Liver (tissue), 9 donors: ENCODE measurements around the gene EXD3. TPM values are rescaled to one million over a fixed set of nuclear protein-coding genes. Genes with fewer than 3 reads are reported as not detected.

ENCODE experiments used
- DNase-seq: peaks from one replicate; pipeline ENCODE4 v3.0.0-alpha.2; 2017; ENCODE audit warnings: low spot score
- H3K27ac ChIP-seq, 2 donors: one replicate each; pipeline ENCODE4 v1.7.0; 2013; ENCODE audit warnings: inconsistent platforms in 2 of 2, low read length in 2 of 2, control low read depth in 1 of 2, low read depth in 1 of 2, mild to moderate bottlenecking in 1 of 2
- H3K27me3 ChIP-seq, 4 donors: one replicate each; pipeline versions ENCODE4 v1.6.1 to v1.7.0; 2013; ENCODE audit warnings: low read length in 3 of 4, inconsistent platforms in 1 of 4, mild to moderate bottlenecking in 1 of 4, moderate library complexity in 1 of 4; ENCODE audit not compliant: control insufficient read depth in 4 of 4, insufficient read depth in 4 of 4
- H3K36me3 ChIP-seq, 4 donors: one replicate each; pipeline versions ENCODE4 v1.6.1 to v1.7.0; 2013; ENCODE audit warnings: low read length in 3 of 4, mild to moderate bottlenecking in 3 of 4, low read depth in 1 of 4, moderate library complexity in 1 of 4; ENCODE audit not compliant: control insufficient read depth in 4 of 4, insufficient read depth in 3 of 4
- H3K4me1 ChIP-seq, 4 donors: one replicate each; pipeline versions ENCODE4 v1.6.1 to v1.7.0; 2013; ENCODE audit warnings: low read length in 3 of 4, mild to moderate bottlenecking in 3 of 4, moderate library complexity in 1 of 4; ENCODE audit not compliant: control insufficient read depth in 4 of 4, insufficient read depth in 4 of 4
- H3K4me3 ChIP-seq, 3 donors: one replicate each; pipeline versions ENCODE4 v1.6.1 to v1.7.0; 2013; ENCODE audit warnings: low read length in 3 of 3, control low read depth in 1 of 3, low read depth in 1 of 3, mild to moderate bottlenecking in 1 of 3
- H3K9ac ChIP-seq, 2 donors: one replicate each; pipeline ENCODE4 v1.7.0; 2013; ENCODE audit warnings: low read length in 2 of 2, mild to moderate bottlenecking in 2 of 2, moderate library complexity in 2 of 2, control low read depth in 1 of 2, low read depth in 1 of 2
- H3K9me3 ChIP-seq, 4 donors: one replicate each; pipeline versions ENCODE4 v1.6.1 to v1.7.0; 2013; ENCODE audit warnings: low read length in 3 of 4; ENCODE audit not compliant: control insufficient read depth in 4 of 4
- ATF3 ChIP-seq: IDR thresholded peaks from 2 replicates; pipeline ENCODE4 v1.6.1; 2016; ENCODE audit warnings: antibody characterized with exemption
- CTCF ChIP-seq: fragments of 150-350 bp; IDR thresholded peaks from 2 replicates; pipeline ENCODE4 v1.5.1; 2017; ENCODE audit warnings: improper control_type of control experiment, low read depth, low read length; ENCODE audit not compliant: missing input control
- EGR1 ChIP-seq, 2 donors: IDR thresholded peaks; 2 replicates each; pipeline ENCODE4 v1.6.1; 2016 to 2018; ENCODE audit warnings: antibody characterized with exemption in 2 of 2, low read depth in 2 of 2
- FOXA1 ChIP-seq: IDR thresholded peaks from 2 replicates; pipeline ENCODE4 v1.6.1; 2016; ENCODE audit warnings: antibody characterized with exemption
- FOXA2 ChIP-seq: IDR thresholded peaks from 2 replicates; pipeline ENCODE4 v1.6.1; 2016; ENCODE audit warnings: antibody characterized with exemption
- HNF4A ChIP-seq, 2 donors: conservative IDR thresholded peaks; 2 replicates each; pipeline ENCODE4 v1.6.1; 2016; ENCODE audit warnings: antibody characterized with exemption in 2 of 2, mild to moderate bottlenecking in 2 of 2
- JUND ChIP-seq, 2 donors: IDR thresholded peaks; 2 replicates each; pipeline ENCODE4 v1.6.1; 2016; ENCODE audit warnings: antibody characterized with exemption in 2 of 2
- MAX ChIP-seq: IDR thresholded peaks from 2 replicates; pipeline ENCODE4 v1.6.1; 2016; ENCODE audit warnings: antibody characterized with exemption
- NR2F2 ChIP-seq: IDR thresholded peaks from 2 replicates; pipeline ENCODE4 v1.6.1; 2016; ENCODE audit warnings: antibody characterized with exemption
- RAD21 ChIP-seq, 2 donors: IDR thresholded peaks; 2 replicates each; pipeline ENCODE4 v1.6.1; 2016; ENCODE audit warnings: antibody characterized with exemption in 2 of 2, mild to moderate bottlenecking in 2 of 2
- REST ChIP-seq: IDR thresholded peaks from 2 replicates; pipeline ENCODE4 v1.6.1; 2016; ENCODE audit warnings: antibody characterized with exemption, mild to moderate bottlenecking
- RXRA ChIP-seq, 2 donors: IDR thresholded peaks; 2 replicates each; pipeline ENCODE4 v1.6.1; 2017 to 2018; ENCODE audit warnings: antibody characterized with exemption in 2 of 2, mild to moderate bottlenecking in 1 of 2
- SP1 ChIP-seq: IDR thresholded peaks from 2 replicates; pipeline ENCODE4 v1.6.1; 2018; ENCODE audit warnings: antibody characterized with exemption, mild to moderate bottlenecking
- TAF1 ChIP-seq: conservative IDR thresholded peaks from 2 replicates; pipeline ENCODE4 v1.6.1; 2016; ENCODE audit warnings: antibody characterized with exemption, mild to moderate bottlenecking
- YY1 ChIP-seq: IDR thresholded peaks from 2 replicates; pipeline ENCODE4 v1.6.1; 2016; ENCODE audit warnings: antibody characterized with exemption, mild to moderate bottlenecking
- ZBTB33 ChIP-seq: IDR thresholded peaks from 2 replicates; pipeline ENCODE4 v1.6.1; 2016; ENCODE audit warnings: antibody characterized with exemption
- WGBS: extraction: QIAGEN DNeasy Blood & Tissue Kit; methylation state at CpG from one replicate; pipeline ENCODE4 v1.1.7; 2013; 5-methylcytosine and 5-hydroxymethylcytosine counted together
- polyA plus RNA-seq, 2 donors: library from polyadenylated mRNA; stranded (reverse) in 1 of 2; unstranded in 1 of 2; fragments of 200-250 nt in 1 of 2; fragments of >200 nt in 1 of 2; fragmentation: Nextera tagmentation in 1 of 2; extraction: Ambion mirVana in 1 of 2; gene quantifications; one replicate each; pipeline versions ENCODE4 v1.2.1 to v1.2.3, GENCODE V29; 2013 to 2015
- total RNA-seq, 2 donors: library from RNA; depleted of rRNA; stranded (reverse); fragments of >200 nt; gene quantifications; one replicate each; pipeline ENCODE4 v1.2.3, GENCODE V29; 2014
- donor health status: healthy.
- donor health status: healthy.
- donor health status: healthy.
- donor health status: healthy.
- donor health status: healthy.

EXD3 gene
- total and polyA plus RNA-seq, 4 donors = 2.5 to 6.7 (median 3.7) TPM

- no peak overlapping the region for H3K27ac ChIP-seq
- peaks cover 0 to 6% (median 3%) of the 10 kb centered on the region in 4 donors for H3K36me3 ChIP-seq
- no peak overlapping the region for H3K4me3 ChIP-seq
- no peak for DNase-seq
- WGBS = 95% methylated on average over 13 of the region's 13 CpGs
- H3K27me3 ChIP-seq = no peaks in the 10 kb centered on the region
- no peaks in the 10 kb centered on the region for H3K4me1 ChIP-seq
- H3K9me3 ChIP-seq = peaks cover 0 to 4% (median 0%) of the 10 kb centered on the region in 4 donors
- TF ChIP-seq FOXA1 (no peak), YY1 (no peak), EGR1 (IDR thresholded peaks at IDR 0.05; ENCODE audit: low read depth in 2 of 2) (no peak), NR2F2 (no peak), TAF1 (no peak)
- H3K9ac ChIP-seq = no peak overlapping the region
Measured at GRCh38 chr9:137347928-137348327, 75.0 kb downstream of the EXD3 start.

GRCh38 chr9:137342482-137342881 is 80.5 kb downstream of the EXD3 start:
- H3K4me3 ChIP-seq = no peak overlapping the region
- no peaks in the 10 kb centered on the region for H3K4me1 ChIP-seq
- no peak for DNase-seq
- WGBS = 83% methylated on average over 7 of the region's 7 CpGs
- no peak overlapping the region for H3K27ac ChIP-seq
- H3K27me3 ChIP-seq = no peaks in the 10 kb centered on the region
- TF ChIP-seq MAX = no peak
- no peak for TF ChIP-seq FOXA2
- TF ChIP-seq FOXA1 = no peak
- TF ChIP-seq CTCF = no peak
- TF ChIP-seq ZBTB33 = no peak
- TF ChIP-seq SP1 = no peak
- TF ChIP-seq TAF1 = no peak
- no peak for TF ChIP-seq REST
- no peak for TF ChIP-seq RAD21 (IDR thresholded peaks at IDR 0.05)
- TF ChIP-seq ATF3 = no peak
- no peak for TF ChIP-seq NR2F2
- no peak for TF ChIP-seq YY1
- no peak for TF ChIP-seq JUND (IDR thresholded peaks at IDR 0.05)
- TF ChIP-seq RXRA (IDR thresholded peaks at IDR 0.05) = no peak
- TF ChIP-seq HNF4A (conservative IDR thresholded peaks at IDR 0.05) = no peak
- TF ChIP-seq EGR1 (IDR thresholded peaks at IDR 0.05; ENCODE audit: low read depth in 2 of 2) = no peak
- H3K9ac ChIP-seq = no peak overlapping the region
- peaks cover 0 to 4% (median 0%) of the 10 kb centered on the region in 4 donors for H3K9me3 ChIP-seq
- peaks cover 0 to 4% (median 3%) of the 10 kb centered on the region in 4 donors for H3K36me3 ChIP-seq
